Measurements from ENCODE around the gene TMEM17. TPM values are rescaled to one million over a fixed set of nuclear protein-coding genes. Genes with fewer than 3 reads are reported as not detected.

The TMEM17 gene
- polyA plus RNA-seq, 2 of the 4 experiments (the other 2 are of a cell fraction), result 5.2 to 10.2 TPM

- H3K9me3 ChIP-seq, result no peaks in the 10 kb centered on the region
- 92% methylated on average over 2 of the region's 2 CpGs for WGBS (ENCODE audit: missing lambda C conversion rate)
- H3K27ac ChIP-seq, result peak overlapping the region in 1 of 2 experiments; percentile 12; a peak in 1 of 6 replicates
- peaks cover 11% of the 10 kb centered on the region; the same call in 2 of the 3 replicates for H3K4me1 ChIP-seq
- CTCF ChIA-PET, result interaction anchor here (0.8 to 7.0 kb wide), 6 partner anchors 10 to 304 kb away, joined by 3 to 59 read pairs (median 4); no protein-coding TSS in a partner anchor
- no peak overlapping the region for H3K4me2 ChIP-seq
- POLR2A ChIA-PET, result interaction anchor here (1.7 kb wide), 1 partner anchor 35 kb away, joined by 8 read pairs; the partner anchor contains the start of gene TMEM17
- DNase-seq (ENCODE audit: low read depth in 1 of 2, low spot score in 1 of 2), result no peak
- no peak for ATAC-seq
- no peak for FAIRE-seq
- no peak overlapping the region for H3K4me3 ChIP-seq
- no peak for TF ChIP-seq SMC3 (IDR thresholded peaks at IDR 0.05)
- no peak for TF ChIP-seq MYC (IDR thresholded peaks at IDR 0.05; ENCODE audit: borderline replicate concordance, low read length)
- no peak for TF ChIP-seq REST (IDR thresholded peaks at IDR 0.05)
- TF ChIP-seq RCOR1 (IDR thresholded peaks at IDR 0.05; ENCODE audit: low read depth, low read length), result no peak
- TF ChIP-seq ESRRA (IDR thresholded peaks at IDR 0.05; ENCODE audit: borderline replicate concordance, low read length), result no peak
- TF ChIP-seq, protein P1, sequence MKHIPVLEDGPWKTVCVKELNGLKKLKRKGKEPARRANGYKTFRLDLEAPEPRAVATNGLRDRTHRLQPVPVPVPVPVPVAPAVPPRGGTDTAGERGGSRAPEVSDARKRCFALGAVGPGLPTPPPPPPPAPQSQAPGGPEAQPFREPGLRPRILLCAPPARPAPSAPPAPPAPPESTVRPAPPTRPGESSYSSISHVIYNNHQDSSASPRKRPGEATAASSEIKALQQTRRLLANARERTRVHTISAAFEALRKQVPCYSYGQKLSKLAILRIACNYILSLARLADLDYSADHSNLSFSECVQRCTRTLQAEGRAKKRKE (CRISPR knock-in tag; IDR thresholded peaks at IDR 0.05; ENCODE audit: low read depth), result no peak
- TF ChIP-seq HOXB13 (CRISPR knock-in tag; IDR thresholded peaks at IDR 0.05; ENCODE audit: low read depth), result no peak
- TF ChIP-seq EHF (CRISPR knock-in tag; IDR thresholded peaks at IDR 0.05), result no peak
- TF ChIP-seq RNF2 (IDR thresholded peaks at IDR 0.05; ENCODE audit: borderline replicate concordance, low read depth), result no peak
- TF ChIP-seq MAZ (IDR thresholded peaks at IDR 0.05; ENCODE audit: borderline replicate concordance, low read depth, low read length), result no peak
- no peak for TF ChIP-seq NR3C1 (IDR thresholded peaks at IDR 0.05)
- TF ChIP-seq POLR2AphosphoS2 (conservative IDR thresholded peaks at IDR 0.05; ENCODE audit: low read length), result no peak
- no peak for TF ChIP-seq CHD4 (IDR thresholded peaks at IDR 0.05; ENCODE audit: borderline replicate concordance)
- no peak for TF ChIP-seq BHLHE40 (IDR thresholded peaks at IDR 0.05; ENCODE audit: low read depth, low read length)
- TF ChIP-seq GATA3 (IDR thresholded peaks at IDR 0.05; ENCODE audit: borderline replicate concordance), result no peak
- no peak for TF ChIP-seq PBX3 (IDR thresholded peaks at IDR 0.05)
- TF ChIP-seq CBX2 (IDR thresholded peaks at IDR 0.05; ENCODE audit: borderline replicate concordance, low read depth), result no peak
- no peak for TF ChIP-seq HOXB5 (CRISPR knock-in tag; IDR thresholded peaks at IDR 0.05)
Measured at GRCh38 chr2:62471404-62471803, 34.6 kb downstream of the TMEM17 start.

DNA sequence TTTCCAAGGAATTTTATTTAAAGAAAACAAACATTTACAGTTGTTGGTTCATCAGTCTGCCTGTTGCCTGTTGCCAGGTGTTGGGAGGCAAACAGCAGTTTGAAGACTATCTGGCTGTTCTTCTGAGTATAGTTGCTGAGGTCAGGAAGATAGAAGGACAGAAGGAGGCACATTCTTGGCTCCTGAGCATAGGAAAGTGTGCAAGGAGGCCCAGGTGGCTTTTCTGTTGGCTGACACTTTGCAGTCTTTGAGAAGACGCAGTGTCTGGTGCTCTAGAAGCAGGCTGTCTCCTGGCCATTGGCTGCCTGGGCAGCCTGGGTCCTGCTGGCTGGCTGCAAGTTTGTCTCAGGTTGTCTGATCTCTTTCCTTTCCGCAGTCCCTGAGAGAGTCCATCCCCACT, 36.4 kb downstream of the TMEM17 start:
- 90% methylated on average over 2 of the region's 2 CpGs for WGBS (ENCODE audit: missing lambda C conversion rate)
- CTCF ChIA-PET, result interaction anchor here (1.5 to 7.0 kb wide), 4 partner anchors 12 to 306 kb away, joined by 3 to 59 read pairs (median 9); no protein-coding TSS in a partner anchor
- no peak for FAIRE-seq
- ATAC-seq, result no peak
- no peak for DNase-seq (ENCODE audit: low read depth in 1 of 2, low spot score in 1 of 2)
- TF ChIP-seq POLR2AphosphoS2 (conservative IDR thresholded peaks at IDR 0.05; ENCODE audit: low read length) (no peak), SREBF2 (IDR thresholded peaks at IDR 0.05) (no peak), JUN (IDR thresholded peaks at IDR 0.05) (no peak), CHD2 (IDR thresholded peaks at IDR 0.05; ENCODE audit: low read length, partially characterized antibody) (no peak), FOXS1 (CRISPR knock-in tag; IDR thresholded peaks at IDR 0.05) (no peak), HDAC2 (IDR thresholded peaks at IDR 0.05) (no peak), RAD21 (conservative IDR thresholded peaks at IDR 0.05 in 1 of 2, IDR thresholded peaks at IDR 0.05 in 1 of 2) (no peak), FOSB (CRISPR knock-in tag; IDR thresholded peaks at IDR 0.05) (no peak), RNF2 (IDR thresholded peaks at IDR 0.05; ENCODE audit: borderline replicate concordance, low read depth) (no peak), HOXB5 (CRISPR knock-in tag; IDR thresholded peaks at IDR 0.05) (no peak), HOXA7 (CRISPR knock-in tag; IDR thresholded peaks at IDR 0.05) (no peak), RCOR1 (IDR thresholded peaks at IDR 0.05; ENCODE audit: low read depth, low read length) (no peak), ZNF302 (CRISPR knock-in tag; IDR thresholded peaks at IDR 0.05) (no peak)
- TF ChIP-seq, protein P2, sequence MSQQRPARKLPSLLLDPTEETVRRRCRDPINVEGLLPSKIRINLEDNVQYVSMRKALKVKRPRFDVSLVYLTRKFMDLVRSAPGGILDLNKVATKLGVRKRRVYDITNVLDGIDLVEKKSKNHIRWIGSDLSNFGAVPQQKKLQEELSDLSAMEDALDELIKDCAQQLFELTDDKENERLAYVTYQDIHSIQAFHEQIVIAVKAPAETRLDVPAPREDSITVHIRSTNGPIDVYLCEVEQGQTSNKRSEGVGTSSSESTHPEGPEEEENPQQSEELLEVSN (IDR thresholded peaks at IDR 0.05; ENCODE audit: borderline replicate concordance, low read depth), result no peak
- TF ChIP-seq, protein P3, sequence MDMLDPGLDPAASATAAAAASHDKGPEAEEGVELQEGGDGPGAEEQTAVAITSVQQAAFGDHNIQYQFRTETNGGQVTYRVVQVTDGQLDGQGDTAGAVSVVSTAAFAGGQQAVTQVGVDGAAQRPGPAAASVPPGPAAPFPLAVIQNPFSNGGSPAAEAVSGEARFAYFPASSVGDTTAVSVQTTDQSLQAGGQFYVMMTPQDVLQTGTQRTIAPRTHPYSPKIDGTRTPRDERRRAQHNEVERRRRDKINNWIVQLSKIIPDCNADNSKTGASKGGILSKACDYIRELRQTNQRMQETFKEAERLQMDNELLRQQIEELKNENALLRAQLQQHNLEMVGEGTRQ (IDR thresholded peaks at IDR 0.05), result no peak
- no peaks in the 10 kb centered on the region for H3K9me3 ChIP-seq
- H3K4me3 ChIP-seq, result no peak overlapping the region
- POLR2A ChIA-PET, result no interaction called here
- peak overlapping the region in 1 of 2 experiments; percentile 27; a peak in 2 of 6 replicates for H3K27ac ChIP-seq
- H3K4me2 ChIP-seq, result no peak overlapping the region
- peaks cover 11% of the 10 kb centered on the region; the same call in 2 of the 3 replicates for H3K4me1 ChIP-seq
